ENCODE results near the gene CALHM2.

The CALHM2 gene

DNA sequence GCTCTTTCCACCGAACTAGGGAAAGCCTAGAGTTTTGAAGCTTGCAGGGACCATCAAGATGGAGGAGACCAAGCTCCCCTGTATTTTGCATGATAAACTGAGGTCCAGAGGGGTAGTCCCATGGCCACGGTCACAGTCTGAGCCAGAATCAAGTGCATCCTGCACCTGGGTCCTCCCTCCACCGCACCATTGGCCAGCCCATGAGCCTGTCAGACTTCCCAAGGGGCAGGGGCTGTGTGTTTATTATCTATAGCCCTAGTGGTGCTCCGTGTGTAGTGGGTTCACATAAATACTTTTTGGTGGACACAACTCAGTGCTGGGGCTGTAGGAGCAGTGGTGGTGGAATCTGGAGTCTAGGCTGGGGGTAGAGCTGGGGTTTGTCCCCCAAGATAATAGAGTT, 23.3 kb upstream of the CALHM2 start:
- no peak for DNase-seq

DNA sequence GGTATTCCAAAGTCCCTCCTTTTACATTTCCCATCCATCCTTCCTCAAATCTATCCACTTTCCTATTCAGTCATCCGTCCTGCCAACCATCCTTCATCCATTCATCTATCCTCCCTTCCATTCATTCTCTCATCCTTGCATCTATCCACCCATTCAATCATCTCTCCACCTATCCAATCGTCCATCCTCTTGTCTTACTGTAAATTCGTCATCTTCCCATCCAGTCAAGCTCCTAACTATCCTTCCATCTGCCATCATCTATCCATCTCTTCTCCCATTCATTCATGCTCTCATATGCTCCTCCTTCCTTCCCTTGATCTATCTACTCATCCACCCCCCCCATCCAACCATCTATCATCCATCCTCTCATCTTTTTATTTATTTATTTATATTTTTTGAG, 21.9 kb upstream of the CALHM2 start:
- DNase-seq = no peak

GRCh38 chr10:103473261-103473671, 21.1 kb upstream of the CALHM2 start:
- no peak for DNase-seq

DNA sequence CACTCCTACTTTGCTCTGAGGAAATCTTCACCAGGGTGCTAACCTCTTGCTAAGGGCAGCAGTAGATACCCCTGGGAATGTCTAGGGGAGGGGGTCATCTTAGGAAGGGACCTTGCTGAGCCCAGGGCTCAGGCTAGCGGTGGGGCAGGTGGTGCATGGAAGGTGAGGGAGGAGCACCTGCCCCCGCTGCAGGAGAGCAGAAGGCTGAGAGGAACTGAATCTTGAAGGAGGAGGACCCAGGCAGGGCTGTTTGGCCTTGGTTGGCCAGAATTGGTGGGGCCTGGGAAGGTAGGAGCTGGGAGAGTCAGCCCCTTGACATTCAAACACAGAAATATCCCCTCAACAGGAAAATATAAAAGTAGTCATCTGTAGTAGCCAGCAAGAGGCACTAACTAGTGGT, 19.8 kb upstream of the CALHM2 start:
- no peak for DNase-seq

DNA sequence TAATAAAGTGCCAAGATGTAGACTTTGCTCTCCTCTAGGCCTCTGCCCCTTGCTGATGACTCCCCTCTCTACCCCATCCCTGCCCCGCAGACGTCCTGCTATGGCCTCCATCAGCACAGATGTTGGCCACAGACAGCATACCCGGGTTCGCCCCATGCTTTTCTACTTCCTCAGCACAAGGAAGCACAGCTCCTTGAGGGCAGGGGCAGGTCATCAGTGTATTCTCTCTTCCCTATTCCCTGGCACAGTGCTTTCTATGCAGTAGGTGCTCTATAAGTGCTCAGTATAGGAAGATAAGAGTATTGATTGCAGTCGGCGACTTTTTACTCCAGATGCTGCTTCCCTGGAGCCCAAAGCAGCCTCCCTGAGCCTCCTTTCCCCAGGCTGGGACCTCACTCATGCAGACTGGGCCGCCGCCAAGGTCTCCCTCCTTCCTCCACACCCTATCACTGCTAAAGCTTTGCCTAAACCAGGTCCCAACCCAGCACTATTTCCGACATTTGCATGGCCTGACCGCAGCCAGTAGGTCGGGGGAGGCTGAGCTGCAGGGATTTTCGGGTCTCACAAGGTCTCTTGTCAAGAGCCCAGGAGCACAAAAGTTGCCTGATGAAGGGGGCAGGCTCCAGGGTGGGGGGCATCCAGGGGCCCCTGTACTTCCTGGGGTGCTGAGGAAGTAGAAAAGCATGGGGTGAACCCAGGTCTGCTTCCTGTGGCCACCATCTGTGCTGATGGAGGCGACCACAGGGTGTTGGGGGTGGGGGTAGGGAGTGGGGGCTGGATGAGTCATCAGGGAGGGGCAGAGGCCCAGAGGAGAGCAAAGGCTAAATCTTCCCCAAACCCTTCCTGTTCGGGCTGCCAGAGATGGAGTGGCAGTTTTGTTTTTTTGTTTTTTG, 18.8 kb upstream of the CALHM2 start:
- peak; percentile 87 for DNase-seq

- no peak for DNase-seq
Observed at GRCh38 chr10:103469201-103469600, 17.0 kb upstream of the CALHM2 start.

- no peak for DNase-seq
Observed at GRCh38 chr10:103467406-103467805, 15.2 kb upstream of the CALHM2 start.

GRCh38 chr10:103466734-103467133, 14.6 kb upstream of the CALHM2 start:
- DNase-seq = no peak

- no peak for DNase-seq
Observed at GRCh38 chr10:103465411-103466179, 13.4 kb upstream of the CALHM2 start.

GRCh38 chr10:103463499-103463898, 11.3 kb upstream of the CALHM2 start:
- no peak for DNase-seq

DNA sequence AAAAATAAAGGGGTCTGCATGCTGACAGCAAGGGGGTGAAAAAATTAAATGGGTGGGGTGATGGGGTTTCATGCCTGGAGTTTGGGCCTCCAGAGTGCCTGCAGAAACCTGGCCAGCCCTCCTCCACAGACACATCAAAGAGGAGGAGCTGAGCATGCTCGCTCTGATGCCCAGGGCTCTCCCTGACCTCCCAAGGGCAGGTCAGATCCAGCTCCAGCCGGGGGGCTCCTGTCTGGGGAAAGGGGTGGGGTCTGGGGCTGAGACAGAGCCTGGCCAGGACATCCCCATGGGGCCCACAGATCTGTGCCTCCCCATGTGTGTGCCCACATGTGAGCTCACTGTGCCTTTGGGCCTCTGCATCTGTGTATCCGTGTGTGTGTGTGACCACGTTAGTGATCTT, 7.4 kb upstream of the CALHM2 start:
- DNase-seq = no peak

GRCh38 chr10:103458720-103459119, 6.5 kb upstream of the CALHM2 start, which contains the start of gene CALHM1:
Gene CALHM1, minus strand, starts transcription at chr10:103458900. Its CDS starts 149 bp downstream, at chr10:103458751.
- no peak for DNase-seq

GRCh38 chr10:103457896-103458583, 5.9 kb upstream of the CALHM2 start:
- no peak for DNase-seq

DNA sequence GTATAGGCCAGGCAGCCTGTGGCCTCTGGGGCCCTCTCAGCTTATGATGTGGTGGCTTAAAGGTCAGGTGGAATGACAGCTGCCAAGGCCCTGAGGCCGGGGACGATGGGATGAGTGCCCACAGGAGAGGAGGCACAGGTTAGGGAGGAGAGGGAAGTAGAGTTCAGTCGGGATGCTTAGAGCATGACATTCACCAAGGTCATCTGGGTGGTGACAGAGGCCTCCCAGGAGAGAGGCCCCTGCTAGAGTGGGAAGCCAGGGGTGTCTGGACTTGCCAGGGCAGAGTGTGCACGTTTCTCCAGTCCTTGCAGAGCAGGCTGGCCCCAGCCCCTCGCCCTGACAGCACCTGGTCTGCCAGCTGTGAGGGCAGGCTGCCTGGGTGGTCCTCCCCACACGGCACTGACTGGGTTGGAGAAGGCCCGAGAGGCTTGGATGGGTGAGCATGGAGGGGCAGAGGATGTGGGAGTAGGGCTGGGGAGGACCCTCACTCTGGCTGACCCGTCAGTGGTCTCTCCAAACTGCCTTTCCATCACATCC, 5.1 kb upstream of the CALHM2 start:
- DNase-seq = no peak

DNA sequence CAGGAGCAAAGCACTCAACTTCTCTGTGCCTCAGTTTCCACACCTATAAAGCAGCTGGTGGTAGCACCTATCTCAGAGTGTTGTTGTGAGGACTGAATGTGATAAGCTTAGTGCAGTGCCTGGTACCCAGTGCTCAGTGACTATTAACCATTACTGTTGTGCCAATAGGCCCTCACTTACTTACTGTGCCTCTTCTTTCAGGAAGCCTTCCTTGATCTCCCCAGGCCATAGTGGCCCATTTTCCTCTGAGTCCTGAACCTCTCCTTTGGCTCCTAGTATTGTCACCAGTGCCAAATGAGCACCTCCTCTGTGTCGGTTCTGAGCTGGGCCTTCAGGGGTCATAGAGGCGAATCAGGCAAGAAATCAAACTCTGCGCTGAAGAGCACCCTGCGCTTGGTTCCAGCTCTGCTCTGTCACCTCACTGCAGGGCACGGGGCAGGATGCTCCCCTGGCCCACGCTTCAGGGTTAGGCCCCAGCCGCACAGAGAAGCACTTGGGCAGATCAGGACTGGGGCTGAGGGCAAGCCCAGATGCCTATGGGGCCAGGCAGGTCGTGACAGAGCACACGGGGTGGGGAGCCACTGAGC, 4.0 kb upstream of the CALHM2 start:
- DNase-seq = no peak

GRCh38 chr10:103455235-103455634, 3.1 kb upstream of the CALHM2 start:
- DNase-seq = no peak

DNA sequence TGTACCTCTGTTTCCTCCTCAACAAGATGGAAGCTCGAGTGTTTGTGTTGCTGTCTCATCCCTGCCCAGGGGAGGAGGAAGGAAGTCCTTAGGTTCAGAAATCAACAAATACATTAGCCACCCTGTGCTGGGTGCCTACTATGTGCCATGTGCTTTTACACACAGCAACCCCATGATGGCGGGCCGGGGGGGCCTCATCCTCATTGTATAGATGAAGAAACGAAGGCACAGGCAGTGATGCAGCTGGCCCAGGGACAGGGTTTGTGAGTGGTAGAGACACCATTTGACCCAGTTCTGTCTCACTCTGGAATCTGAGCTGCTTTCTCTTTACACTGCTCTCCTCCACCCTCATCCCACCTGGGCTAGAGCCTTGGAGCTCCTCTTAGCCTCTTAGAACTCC, 1.9 kb upstream of the CALHM2 start:
- DNase-seq = no peak

DNA sequence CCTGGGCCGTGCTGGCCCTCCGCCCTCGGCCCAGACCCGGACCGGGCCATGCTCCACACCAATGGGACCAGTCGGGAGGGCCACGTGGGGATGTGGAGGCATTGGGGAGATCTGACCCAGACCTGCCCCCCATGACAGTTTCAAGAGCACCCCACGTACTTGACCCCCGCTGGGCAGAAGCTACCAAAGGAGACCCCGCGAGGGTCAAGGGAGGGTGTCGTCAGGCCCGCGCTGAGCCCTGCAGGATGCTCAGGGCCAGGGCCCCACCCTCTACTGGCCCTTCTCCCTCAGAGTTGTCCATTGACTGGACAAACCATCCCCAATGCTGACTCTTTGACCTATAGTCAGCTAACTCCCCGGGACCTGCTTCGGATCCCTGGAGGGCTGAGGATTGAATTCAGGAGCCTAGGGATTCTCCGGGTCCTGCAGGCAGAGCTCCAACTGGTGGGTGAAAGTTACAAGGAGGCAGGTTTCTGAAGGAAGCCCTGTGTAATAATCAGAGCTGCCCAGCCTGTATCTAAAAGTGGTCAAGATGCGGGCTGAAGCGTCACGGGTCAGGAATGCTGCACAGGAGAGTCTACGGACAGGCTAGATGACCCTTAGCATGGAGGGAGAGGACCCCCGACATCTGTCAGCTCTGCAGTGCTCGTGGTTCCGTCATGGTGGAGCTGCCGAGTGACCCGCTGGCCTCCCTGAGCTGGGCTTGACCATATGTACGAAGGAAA, 498 bp upstream of the CALHM2 start:
- DNase-seq = no peak

DNA sequence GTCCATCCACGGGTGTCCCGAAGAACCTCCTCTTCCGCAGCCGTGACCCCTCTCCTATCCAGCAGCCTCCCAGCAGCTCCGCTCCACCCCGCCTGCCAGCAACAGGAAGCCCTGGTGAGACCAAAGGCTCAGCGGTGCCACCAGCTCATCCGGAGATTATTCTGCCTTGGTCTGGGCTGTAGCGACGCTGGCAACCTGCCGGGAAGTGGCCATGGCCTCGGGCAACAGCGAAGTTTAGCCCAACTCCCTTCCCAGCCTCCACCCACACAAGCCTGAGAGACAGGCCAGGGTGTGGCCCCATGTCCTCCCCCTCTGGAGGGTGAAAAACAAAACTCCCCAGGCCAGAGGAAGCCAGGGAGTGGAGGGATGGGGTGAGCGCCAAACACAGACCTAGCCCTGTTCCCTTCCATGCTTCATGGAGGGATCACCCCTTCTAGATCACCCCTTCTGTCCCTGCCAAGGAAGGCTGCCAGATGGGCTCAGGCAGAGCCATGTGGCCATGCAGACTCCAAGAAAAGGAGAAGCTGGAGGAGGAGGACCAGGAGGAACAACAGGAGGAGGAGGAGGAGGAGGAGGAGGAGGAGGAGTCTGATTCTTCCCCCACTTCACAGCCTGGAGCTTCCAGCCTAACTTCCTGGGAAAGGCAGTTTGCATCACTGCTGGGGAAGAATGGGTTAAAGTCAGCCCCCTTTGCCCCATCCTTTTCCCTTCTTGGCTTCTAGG, 918 bp downstream of the CALHM2 start:
- DNase-seq = peak; percentile 68

- DNase-seq = no peak
Observed at GRCh38 chr10:103450201-103450695, 1.9 kb downstream of the CALHM2 start.

Data from activated CD8-positive, alpha-beta memory T cell treated with anti-CD3 and anti-CD28 coated beads for 24 hours (primary cell).